Breast epithelium (tissue), 4 donors: Measurements from ENCODE around the gene ARMC9. TPM values are rescaled to one million over a fixed set of nuclear protein-coding genes. Genes with fewer than 3 reads are reported as not detected.

Experiments
- DNase-seq, 2 donors: peaks; one replicate each; pipeline ENCODE4 v3.0.0-alpha.2; 2019; ENCODE audit warnings: low spot score in 2 of 2
- H3K27ac ChIP-seq, 2 donors: fragments of 200-600 bp; sonication (generic) in 1 of 2; one replicate each; pipeline ENCODE4 v1.5.1; 2016 to 2019; ENCODE audit warnings: mild to moderate bottlenecking in 1 of 2
- H3K27me3 ChIP-seq, 2 donors: fragments of 200-600 bp; sonication (generic) in 1 of 2; one replicate each; pipeline versions ENCODE4 v1.5.1 to v1.6.0; 2017 to 2019; ENCODE audit warnings: control low read depth in 1 of 2, mild to moderate bottlenecking in 1 of 2
- H3K36me3 ChIP-seq: fragments of 200-600 bp; one replicate; pipeline ENCODE4 v1.5.1; 2019
- H3K4me1 ChIP-seq, 2 donors: fragments of 200-600 bp; sonication (generic); one replicate each; pipeline ENCODE4 v1.5.1; 2016 to 2019; ENCODE audit warnings: control low read depth in 1 of 2
- H3K4me3 ChIP-seq, 3 donors: fragments of 200-600 bp; sonication (generic); 1 replicate in 2 of 3; 2 replicates in 1 of 3; pipeline ENCODE4 v1.5.1; 2016 to 2019; ENCODE audit warnings: mild to moderate bottlenecking in 3 of 3, moderate library complexity in 2 of 3
- H3K9me3 ChIP-seq, 2 donors: fragments of 200-600 bp; sonication (generic) in 1 of 2; one replicate each; pipeline ENCODE4 v1.5.1; 2016 to 2019; ENCODE audit warnings: control low read depth in 1 of 2
- POLR2A ChIP-seq: fragments of 450-650 bp; IDR thresholded peaks from one replicate; pipeline ENCODE4 v1.6.1; 2016; ENCODE audit warnings: antibody characterized with exemption, mild to moderate bottlenecking, moderate library complexity
- POLR2AphosphoS5 ChIP-seq, 3 donors: sonication (generic); formaldehyde crosslinking; IDR thresholded peaks; one replicate each; pipeline ENCODE4 v1.6.1; 2017; ENCODE audit warnings: antibody characterized with exemption in 3 of 3
- intact Hi-C: fragments of 100-400 bp; cut with DNase I; formaldehyde crosslinking; loops from one replicate; pipeline ENCODE4 v1.15.1; 2023; ENCODE audit warnings: low total_unique reads
- total RNA-seq, 3 donors: library from RNA; depleted of rRNA; stranded (reverse); fragments of >200 nt; gene quantifications; one replicate each; pipeline ENCODE4 v1.1.0, GENCODE V29; 2016
- TF ChIP-seq, protein P1 (sequence below), 3 donors: fragments of 450-650 bp; IDR thresholded peaks; one replicate each; pipeline ENCODE4 v1.5.1; 2016 to 2017; ENCODE audit warnings: antibody characterized with exemption in 3 of 3, mild to moderate bottlenecking in 3 of 3, moderate library complexity in 3 of 3

The ARMC9 gene
- total RNA-seq, 3 donors from 2014 or later: 4.0 to 20.8 (median 18.0) TPM

GRCh38 chr2:231276987-231277386, 78.6 kb downstream of the ARMC9 start:
- H3K4me1 ChIP-seq: no peaks in the 10 kb centered on the region
- no peak for TF ChIP-seq POLR2A
- TF ChIP-seq POLR2AphosphoS5 (IDR thresholded peaks at IDR 0.05): no peak
- TF ChIP-seq, protein P1, sequence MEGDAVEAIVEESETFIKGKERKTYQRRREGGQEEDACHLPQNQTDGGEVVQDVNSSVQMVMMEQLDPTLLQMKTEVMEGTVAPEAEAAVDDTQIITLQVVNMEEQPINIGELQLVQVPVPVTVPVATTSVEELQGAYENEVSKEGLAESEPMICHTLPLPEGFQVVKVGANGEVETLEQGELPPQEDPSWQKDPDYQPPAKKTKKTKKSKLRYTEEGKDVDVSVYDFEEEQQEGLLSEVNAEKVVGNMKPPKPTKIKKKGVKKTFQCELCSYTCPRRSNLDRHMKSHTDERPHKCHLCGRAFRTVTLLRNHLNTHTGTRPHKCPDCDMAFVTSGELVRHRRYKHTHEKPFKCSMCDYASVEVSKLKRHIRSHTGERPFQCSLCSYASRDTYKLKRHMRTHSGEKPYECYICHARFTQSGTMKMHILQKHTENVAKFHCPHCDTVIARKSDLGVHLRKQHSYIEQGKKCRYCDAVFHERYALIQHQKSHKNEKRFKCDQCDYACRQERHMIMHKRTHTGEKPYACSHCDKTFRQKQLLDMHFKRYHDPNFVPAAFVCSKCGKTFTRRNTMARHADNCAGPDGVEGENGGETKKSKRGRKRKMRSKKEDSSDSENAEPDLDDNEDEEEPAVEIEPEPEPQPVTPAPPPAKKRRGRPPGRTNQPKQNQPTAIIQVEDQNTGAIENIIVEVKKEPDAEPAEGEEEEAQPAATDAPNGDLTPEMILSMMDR (IDR thresholded peaks at IDR 0.05): no peak
- H3K4me3 ChIP-seq: no peak overlapping the region
- peaks cover 6% of the 10 kb centered on the region for H3K36me3 ChIP-seq
- no peaks in the 10 kb centered on the region for H3K27me3 ChIP-seq
- H3K9me3 ChIP-seq: no peaks in the 10 kb centered on the region
- H3K27ac ChIP-seq: no peak overlapping the region
- intact Hi-C loops: no loop called here
- no peak for DNase-seq

- no peaks in the 10 kb centered on the region for H3K9me3 ChIP-seq
- intact Hi-C loops: no loop called here
- no peaks in the 10 kb centered on the region for H3K4me1 ChIP-seq
- DNase-seq: no peak
- no peak overlapping the region for H3K4me3 ChIP-seq
- H3K36me3 ChIP-seq: peaks cover 6% of the 10 kb centered on the region
- no peak overlapping the region for H3K27ac ChIP-seq
- H3K27me3 ChIP-seq: no peaks in the 10 kb centered on the region
- TF ChIP-seq, protein P1 (IDR thresholded peaks at IDR 0.05): no peak
- no peak for TF ChIP-seq POLR2AphosphoS5 (IDR thresholded peaks at IDR 0.05)
- no peak for TF ChIP-seq POLR2A
These were observed 79.5 kb downstream of the ARMC9 start for GRCh38 chr2:231277962-231278361.

DNA sequence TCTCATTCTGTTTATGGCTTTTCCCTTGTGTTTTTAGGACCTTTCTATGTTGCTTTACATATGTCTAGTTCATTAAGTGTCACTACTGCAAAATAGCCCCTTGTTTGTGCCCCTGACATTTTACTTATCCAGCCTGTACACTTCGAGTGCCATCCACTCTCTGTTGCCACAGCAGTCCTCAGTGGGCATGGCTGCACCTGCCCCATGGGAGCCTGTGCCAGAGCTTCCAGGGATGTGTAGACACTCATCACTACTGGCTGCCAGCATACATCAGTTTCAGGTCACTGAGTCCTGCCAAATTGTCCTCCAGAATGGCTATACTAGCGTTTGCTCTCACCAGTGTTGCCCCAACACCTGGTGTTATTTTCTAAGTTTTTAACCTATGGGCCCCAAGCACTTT, 80.4 kb downstream of the ARMC9 start:
- no peaks in the 10 kb centered on the region for H3K4me1 ChIP-seq
- no peak for DNase-seq
- H3K36me3 ChIP-seq: peaks cover 6% of the 10 kb centered on the region
- no peaks in the 10 kb centered on the region for H3K27me3 ChIP-seq
- intact Hi-C loops: no loop called here
- H3K4me3 ChIP-seq: no peak overlapping the region
- H3K9me3 ChIP-seq: no peaks in the 10 kb centered on the region
- no peak overlapping the region for H3K27ac ChIP-seq
- TF ChIP-seq POLR2AphosphoS5 (IDR thresholded peaks at IDR 0.05): no peak
- TF ChIP-seq, protein P1 (IDR thresholded peaks at IDR 0.05): no peak
- TF ChIP-seq POLR2A: no peak

- Histone ChIP-seq H3K27me3 (no peaks in the 10 kb centered on the region), H3K4me3 (no peak overlapping the region), H3K36me3 (peaks cover 6% of the 10 kb centered on the region), H3K4me1 (no peaks in the 10 kb centered on the region), H3K27ac (no peak overlapping the region), H3K9me3 (no peaks in the 10 kb centered on the region)
- intact Hi-C loops: no loop called here
- no peak for DNase-seq
- TF ChIP-seq POLR2A (no peak), POLR2AphosphoS5 (IDR thresholded peaks at IDR 0.05) (no peak)
- TF ChIP-seq, protein P1 (IDR thresholded peaks at IDR 0.05): no peak
These were observed 82.4 kb downstream of the ARMC9 start for GRCh38 chr2:231280846-231281245.

DNA sequence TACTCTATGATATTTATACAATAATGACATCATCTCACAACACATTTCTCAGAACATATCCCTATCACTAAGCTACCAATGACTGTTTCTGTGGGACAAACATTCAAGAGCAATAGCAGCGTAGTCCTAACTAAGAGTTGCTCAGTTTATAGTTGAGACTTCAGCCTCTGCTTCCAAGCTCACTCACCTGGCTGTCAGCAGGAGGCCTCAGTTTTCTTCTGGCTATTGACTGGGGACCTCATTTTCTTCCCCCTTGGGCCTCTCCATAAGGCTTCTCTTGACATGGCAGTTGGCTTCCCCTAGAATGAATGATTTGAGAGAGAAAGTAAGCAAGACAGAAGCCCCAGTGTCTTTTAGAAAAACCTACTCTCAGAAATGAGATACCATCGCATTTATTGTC, 85.9 kb downstream of the ARMC9 start:
- Histone ChIP-seq H3K9me3 (no peaks in the 10 kb centered on the region), H3K27me3 (no peaks in the 10 kb centered on the region), H3K4me3 (no peak overlapping the region), H3K4me1 (no peaks in the 10 kb centered on the region), H3K36me3 (no peaks in the 10 kb centered on the region), H3K27ac (no peak overlapping the region)
- DNase-seq: no peak
- intact Hi-C loops: no loop called here
- TF ChIP-seq, protein P1 (IDR thresholded peaks at IDR 0.05): no peak
- TF ChIP-seq POLR2A (no peak), POLR2AphosphoS5 (IDR thresholded peaks at IDR 0.05) (no peak)
